ENCODE results near the gene GRIN2C.

DNA sequence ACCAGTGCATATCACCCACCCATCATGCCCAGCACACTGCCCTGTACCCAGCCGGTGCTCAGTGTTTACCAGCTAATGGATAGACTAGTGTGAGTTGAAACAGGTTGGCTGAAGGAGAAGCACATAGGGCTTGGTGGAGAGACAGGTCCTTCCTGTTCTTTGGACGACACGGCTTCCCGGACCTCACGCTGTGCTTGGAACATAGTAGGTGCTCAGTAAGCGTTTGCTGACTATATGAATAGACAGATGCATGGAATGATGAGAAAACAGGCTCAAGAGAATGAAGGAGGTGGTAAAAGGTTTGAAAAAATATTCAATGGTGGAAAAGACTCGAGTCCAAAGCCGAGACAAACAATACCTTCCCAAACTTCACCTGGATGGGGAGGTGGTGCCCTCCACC, 40.5 kb upstream of the GRIN2C start:
- TF ChIP-seq, protein P1, sequence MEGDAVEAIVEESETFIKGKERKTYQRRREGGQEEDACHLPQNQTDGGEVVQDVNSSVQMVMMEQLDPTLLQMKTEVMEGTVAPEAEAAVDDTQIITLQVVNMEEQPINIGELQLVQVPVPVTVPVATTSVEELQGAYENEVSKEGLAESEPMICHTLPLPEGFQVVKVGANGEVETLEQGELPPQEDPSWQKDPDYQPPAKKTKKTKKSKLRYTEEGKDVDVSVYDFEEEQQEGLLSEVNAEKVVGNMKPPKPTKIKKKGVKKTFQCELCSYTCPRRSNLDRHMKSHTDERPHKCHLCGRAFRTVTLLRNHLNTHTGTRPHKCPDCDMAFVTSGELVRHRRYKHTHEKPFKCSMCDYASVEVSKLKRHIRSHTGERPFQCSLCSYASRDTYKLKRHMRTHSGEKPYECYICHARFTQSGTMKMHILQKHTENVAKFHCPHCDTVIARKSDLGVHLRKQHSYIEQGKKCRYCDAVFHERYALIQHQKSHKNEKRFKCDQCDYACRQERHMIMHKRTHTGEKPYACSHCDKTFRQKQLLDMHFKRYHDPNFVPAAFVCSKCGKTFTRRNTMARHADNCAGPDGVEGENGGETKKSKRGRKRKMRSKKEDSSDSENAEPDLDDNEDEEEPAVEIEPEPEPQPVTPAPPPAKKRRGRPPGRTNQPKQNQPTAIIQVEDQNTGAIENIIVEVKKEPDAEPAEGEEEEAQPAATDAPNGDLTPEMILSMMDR (IDR thresholded peaks at IDR 0.05; ENCODE audit: insufficient read depth, low read length, poor library complexity, severe bottlenecking): no peak
- no peak for TF ChIP-seq EZH2phosphoT487 (conservative IDR thresholded peaks at IDR 0.05; ENCODE audit: low read length)

Measured in SU-DHL-6 (cell line).